ENCODE data around the gene GRK1.
"Not testable (repeated sequence)": the region's sequence is repeated elsewhere in the genome, so short reads cannot be mapped to it uniquely, and the experiment has no call there.

Gene GRK1

GRCh38 chr13:113624640-113625304, 42.2 kb upstream of the GRK1 start:
- peaks cover 54% of the 10 kb centered on the region for H3K79me2 ChIP-seq (ENCODE audit: control insufficient read depth, insufficient read depth, low read length, unreplicated experiment)
- not testable (repeated sequence) for H3K27me3 ChIP-seq (ENCODE audit: insufficient read depth, low read length)

GRCh38 chr13:113625965-113626721, 40.9 kb upstream of the GRK1 start:
- H3K27me3 ChIP-seq (ENCODE audit: insufficient read depth, low read length), result no peaks in the 10 kb centered on the region
- H2AFZ ChIP-seq (ENCODE audit: low read length, unreplicated experiment), result no peak overlapping the region
- peaks cover 56% of the 10 kb centered on the region for H3K79me2 ChIP-seq (ENCODE audit: control insufficient read depth, insufficient read depth, low read length, unreplicated experiment)
- peaks cover 30% of the 10 kb centered on the region; the same call in 1 of the 2 replicates for H3K36me3 ChIP-seq (ENCODE audit: insufficient read depth, low read length)
- no peak overlapping the region for H3K27ac ChIP-seq (ENCODE audit: low read depth, low read length)
- H3K4me1 ChIP-seq (ENCODE audit: control insufficient read depth, insufficient read depth, low read length, unreplicated experiment), result no peaks in the 10 kb centered on the region
- H3K4me3 ChIP-seq (ENCODE audit: low read depth, low read length), result no peak overlapping the region

More at GRCh38 chr13:113624640-113625304, 42.2 kb upstream of the GRK1 start:
- H2AFZ ChIP-seq (ENCODE audit: low read length, unreplicated experiment); H3K27ac ChIP-seq (ENCODE audit: low read depth, low read length); H3K4me1 ChIP-seq (ENCODE audit: control insufficient read depth, insufficient read depth, low read length, unreplicated experiment); H3K4me3 ChIP-seq (ENCODE audit: low read depth, low read length): not testable (repeated sequence)
- peaks cover 24% of the 10 kb centered on the region; the same call in 1 of the 2 replicates for H3K36me3 ChIP-seq (ENCODE audit: insufficient read depth, low read length)

- Histone ChIP-seq H3K36me3 (ENCODE audit: insufficient read depth, low read length) (peaks cover 33% of the 10 kb centered on the region; the same call in 1 of the 2 replicates), H3K79me2 (ENCODE audit: control insufficient read depth, insufficient read depth, low read length, unreplicated experiment) (peaks cover 57% of the 10 kb centered on the region), H3K27ac (ENCODE audit: low read depth, low read length) (no peak overlapping the region), H3K4me3 (ENCODE audit: low read depth, low read length) (no peak overlapping the region), H2AFZ (ENCODE audit: low read length, unreplicated experiment) (no peak overlapping the region), H3K4me1 (ENCODE audit: control insufficient read depth, insufficient read depth, low read length, unreplicated experiment) (no peaks in the 10 kb centered on the region), H3K27me3 (ENCODE audit: insufficient read depth, low read length) (no peaks in the 10 kb centered on the region)
Observed at GRCh38 chr13:113627136-113627535, 39.9 kb upstream of the GRK1 start.

GRCh38 chr13:113628291-113629270, 38.4 kb upstream of the GRK1 start:
- no peak overlapping the region for H3K4me3 ChIP-seq (ENCODE audit: low read depth, low read length)
- H3K27me3 ChIP-seq (ENCODE audit: insufficient read depth, low read length), result no peaks in the 10 kb centered on the region
- H2AFZ ChIP-seq (ENCODE audit: low read length, unreplicated experiment), result no peak overlapping the region
- no peaks in the 10 kb centered on the region for H3K4me1 ChIP-seq (ENCODE audit: control insufficient read depth, insufficient read depth, low read length, unreplicated experiment)
- peaks cover 57% of the 10 kb centered on the region for H3K79me2 ChIP-seq (ENCODE audit: control insufficient read depth, insufficient read depth, low read length, unreplicated experiment)
- peaks cover 38% of the 10 kb centered on the region; the same call in 1 of the 2 replicates for H3K36me3 ChIP-seq (ENCODE audit: insufficient read depth, low read length)
- H3K27ac ChIP-seq (ENCODE audit: low read depth, low read length), result no peak overlapping the region

- Histone ChIP-seq H3K36me3 (ENCODE audit: insufficient read depth, low read length) (peaks cover 43% of the 10 kb centered on the region; the same call in 1 of the 2 replicates), H3K79me2 (ENCODE audit: control insufficient read depth, insufficient read depth, low read length, unreplicated experiment) (peaks cover 46% of the 10 kb centered on the region)
Observed at GRCh38 chr13:113629866-113630265, 37.2 kb upstream of the GRK1 start.

GRCh38 chr13:113630296-113630695, 36.7 kb upstream of the GRK1 start:
- H3K79me2 ChIP-seq (ENCODE audit: control insufficient read depth, insufficient read depth, low read length, unreplicated experiment), result peaks cover 46% of the 10 kb centered on the region
- H3K4me1 ChIP-seq (ENCODE audit: control insufficient read depth, insufficient read depth, low read length, unreplicated experiment), result no peaks in the 10 kb centered on the region
- H2AFZ ChIP-seq (ENCODE audit: low read length, unreplicated experiment), result no peak overlapping the region
- H3K36me3 ChIP-seq (ENCODE audit: insufficient read depth, low read length), result peaks cover 47% of the 10 kb centered on the region; the same call in 1 of the 2 replicates
- H3K27ac ChIP-seq (ENCODE audit: low read depth, low read length), result no peak overlapping the region
- H3K4me3 ChIP-seq (ENCODE audit: low read depth, low read length), result no peak overlapping the region
- H3K27me3 ChIP-seq (ENCODE audit: insufficient read depth, low read length), result no peaks in the 10 kb centered on the region

More at GRCh38 chr13:113629866-113630265, 37.2 kb upstream of the GRK1 start:
- no peak overlapping the region for H3K4me3 ChIP-seq (ENCODE audit: low read depth, low read length)
- no peaks in the 10 kb centered on the region for H3K4me1 ChIP-seq (ENCODE audit: control insufficient read depth, insufficient read depth, low read length, unreplicated experiment)
- no peak overlapping the region for H2AFZ ChIP-seq (ENCODE audit: low read length, unreplicated experiment)
- no peak overlapping the region for H3K27ac ChIP-seq (ENCODE audit: low read depth, low read length)
- H3K27me3 ChIP-seq (ENCODE audit: insufficient read depth, low read length), result no peaks in the 10 kb centered on the region

- H2AFZ ChIP-seq (ENCODE audit: low read length, unreplicated experiment), result no peak overlapping the region
- H3K79me2 ChIP-seq (ENCODE audit: control insufficient read depth, insufficient read depth, low read length, unreplicated experiment), result peaks cover 46% of the 10 kb centered on the region
- H3K27me3 ChIP-seq (ENCODE audit: insufficient read depth, low read length), result no peaks in the 10 kb centered on the region
- H3K4me1 ChIP-seq (ENCODE audit: control insufficient read depth, insufficient read depth, low read length, unreplicated experiment), result no peaks in the 10 kb centered on the region
- no peak overlapping the region for H3K27ac ChIP-seq (ENCODE audit: low read depth, low read length)
- peaks cover 52% of the 10 kb centered on the region; the same call in 1 of the 2 replicates for H3K36me3 ChIP-seq (ENCODE audit: insufficient read depth, low read length)
- H3K4me3 ChIP-seq (ENCODE audit: low read depth, low read length), result no peak overlapping the region
Observed at GRCh38 chr13:113630804-113631203, 36.2 kb upstream of the GRK1 start.

GRCh38 chr13:113631341-113632095, 35.5 kb upstream of the GRK1 start:
- no peak overlapping the region for H2AFZ ChIP-seq (ENCODE audit: low read length, unreplicated experiment)
- peaks cover 39% of the 10 kb centered on the region for H3K79me2 ChIP-seq (ENCODE audit: control insufficient read depth, insufficient read depth, low read length, unreplicated experiment)
- H3K4me3 ChIP-seq (ENCODE audit: low read depth, low read length), result no peak overlapping the region
- peaks cover 59% of the 10 kb centered on the region; the same call in 1 of the 2 replicates for H3K36me3 ChIP-seq (ENCODE audit: insufficient read depth, low read length)
- H3K27ac ChIP-seq (ENCODE audit: low read depth, low read length), result no peak overlapping the region
- H3K4me1 ChIP-seq (ENCODE audit: control insufficient read depth, insufficient read depth, low read length, unreplicated experiment), result no peaks in the 10 kb centered on the region
- no peaks in the 10 kb centered on the region for H3K27me3 ChIP-seq (ENCODE audit: insufficient read depth, low read length)

GRCh38 chr13:113632706-113633484, 34.1 kb upstream of the GRK1 start:
- peaks cover 65% of the 10 kb centered on the region; the same call in 1 of the 2 replicates for H3K36me3 ChIP-seq (ENCODE audit: insufficient read depth, low read length)
- no peaks in the 10 kb centered on the region for H3K4me1 ChIP-seq (ENCODE audit: control insufficient read depth, insufficient read depth, low read length, unreplicated experiment)
- H3K79me2 ChIP-seq (ENCODE audit: control insufficient read depth, insufficient read depth, low read length, unreplicated experiment), result peaks cover 25% of the 10 kb centered on the region
- H3K4me3 ChIP-seq (ENCODE audit: low read depth, low read length), result no peak overlapping the region
- no peak overlapping the region for H3K27ac ChIP-seq (ENCODE audit: low read depth, low read length)
- no peak overlapping the region for H2AFZ ChIP-seq (ENCODE audit: low read length, unreplicated experiment)
- no peaks in the 10 kb centered on the region for H3K27me3 ChIP-seq (ENCODE audit: insufficient read depth, low read length)
